DMS114 treated with DMSO at 0.1 percent for 48 hours (cell line): ENCODE data around the gene TEX28.
A peak's percentile ranks its signal among the peaks of the same experiment; 100 is the strongest.
"Not testable (repeated sequence)": the region's sequence is repeated elsewhere in the genome, so short reads cannot be mapped to it uniquely, and the experiment has no call there.

Source experiments
- DNase-seq: peaks from one replicate; lab custom pipeline; 2025; ENCODE audit not compliant: unreplicated experiment; lab: John Stamatoyannopoulos, UW

The TEX28 gene

DNA sequence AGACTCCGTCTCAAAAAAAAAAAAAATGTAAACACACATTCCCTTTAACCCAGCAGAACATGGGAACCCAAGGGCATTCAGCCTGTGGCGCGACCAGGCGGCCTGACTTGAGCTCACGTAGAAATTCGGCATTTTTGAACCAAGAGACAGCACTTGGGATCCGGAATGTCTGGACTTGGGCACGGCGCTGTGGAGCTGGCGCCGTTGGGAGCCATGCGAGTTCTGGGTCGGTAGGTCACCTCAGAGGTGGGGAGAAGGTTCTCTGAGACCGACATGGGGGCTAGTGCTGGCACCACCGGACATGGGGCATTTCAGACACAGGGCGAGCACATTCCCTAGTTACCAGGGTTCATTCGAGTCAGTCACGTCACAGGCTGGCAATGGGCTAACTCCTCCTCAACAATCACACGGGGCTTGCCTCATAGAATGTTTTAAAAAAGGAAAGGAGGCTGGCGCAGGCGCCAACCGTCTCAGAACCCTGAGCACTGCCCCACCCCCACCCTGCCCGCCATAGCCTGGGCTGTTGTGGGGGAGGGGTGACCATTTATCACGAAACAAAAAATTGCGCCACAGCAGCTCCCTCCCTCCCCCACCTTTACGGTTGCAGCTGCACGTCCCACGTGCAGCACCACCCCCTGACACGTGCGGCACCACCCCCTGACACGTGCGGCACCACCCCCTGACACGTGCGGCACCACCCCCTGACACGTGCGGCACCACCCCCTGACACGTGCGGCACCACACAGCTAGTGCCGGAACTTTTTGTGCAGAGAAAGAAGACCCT is at the start of gene TEX28:
TSS of gene TEX28 (minus strand) at position 334 of the 784 bp plus-strand sequence. CDS start 3,007 bp downstream, outside the sequence.
- DNase-seq: no peak

GRCh38 chrX:154343620-154344019 is 48.7 kb upstream of the TEX28 start:
- not testable (repeated sequence) for DNase-seq

DNA sequence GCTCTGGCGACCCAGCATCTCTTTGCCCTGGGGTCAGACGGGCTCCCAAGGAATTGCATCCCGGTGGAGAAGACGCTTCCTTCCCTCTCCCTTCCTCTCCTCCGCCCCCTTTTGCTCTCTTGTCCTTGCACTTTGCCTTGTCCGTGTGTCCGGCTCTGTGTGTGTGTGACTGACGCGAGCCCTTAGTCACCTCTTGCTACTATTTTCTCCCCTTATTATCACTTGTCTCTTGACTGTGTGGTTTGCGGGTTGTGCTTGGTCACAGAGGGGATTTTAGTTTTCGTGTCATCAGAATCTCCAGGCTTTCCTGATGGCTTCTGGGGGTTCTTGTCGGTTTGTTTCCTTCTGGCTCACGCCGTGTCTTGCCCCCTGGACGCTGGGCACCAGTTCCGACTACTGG is 48.1 kb upstream of the TEX28 start:
- DNase-seq: not testable (repeated sequence)

GRCh38 chrX:154341399-154342298 is 46.7 kb upstream of the TEX28 start:
- DNase-seq: not testable (repeated sequence)

GRCh38 chrX:154334496-154334895 is 39.6 kb upstream of the TEX28 start:
- no peak for DNase-seq

- no peak for DNase-seq
Measured at GRCh38 chrX:154333837-154334271, 38.9 kb upstream of the TEX28 start.

DNA sequence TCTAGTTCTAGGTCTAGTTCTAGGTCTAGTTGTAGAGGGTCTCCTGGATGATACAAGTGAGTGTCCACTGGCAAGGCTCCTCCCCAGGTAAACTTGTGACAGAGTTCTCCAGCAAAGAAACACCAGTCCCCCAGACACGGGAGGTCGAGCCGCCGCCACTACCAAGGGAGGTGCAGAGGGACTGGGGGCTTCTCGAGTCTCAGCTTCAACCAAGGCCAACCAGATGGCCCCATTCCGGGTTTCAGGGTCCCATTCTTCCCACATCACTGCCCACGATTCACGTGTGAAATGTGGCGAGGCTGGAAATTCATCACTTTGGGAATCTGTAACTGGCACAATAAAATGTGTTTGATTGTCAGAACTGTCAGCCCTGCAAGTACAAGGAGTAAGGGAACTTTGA is 38.2 kb upstream of the TEX28 start:
- no peak for DNase-seq

GRCh38 chrX:154332561-154332960 is 37.6 kb upstream of the TEX28 start:
- no peak for DNase-seq

DNA sequence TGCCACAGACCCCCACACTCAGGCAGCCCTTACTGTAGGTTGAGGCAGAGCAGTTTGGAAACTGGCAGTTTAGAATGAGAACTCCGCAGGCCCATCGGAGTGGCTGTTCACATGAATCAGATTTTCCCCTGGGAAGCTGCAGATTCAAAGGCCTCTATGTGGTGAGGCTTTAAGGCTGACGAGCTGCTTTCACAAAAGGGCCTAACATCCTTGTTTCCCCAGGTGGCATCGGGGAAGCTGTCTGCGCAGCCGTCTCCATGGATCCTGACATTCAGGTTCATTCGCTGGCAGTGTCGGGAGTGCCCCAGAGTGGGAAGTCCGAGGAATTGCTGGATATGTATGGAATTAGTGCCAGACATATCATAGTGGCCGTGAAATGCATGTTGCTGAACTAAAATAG is 34.4 kb upstream of the TEX28 start:
- DNase-seq: no peak

DNA sequence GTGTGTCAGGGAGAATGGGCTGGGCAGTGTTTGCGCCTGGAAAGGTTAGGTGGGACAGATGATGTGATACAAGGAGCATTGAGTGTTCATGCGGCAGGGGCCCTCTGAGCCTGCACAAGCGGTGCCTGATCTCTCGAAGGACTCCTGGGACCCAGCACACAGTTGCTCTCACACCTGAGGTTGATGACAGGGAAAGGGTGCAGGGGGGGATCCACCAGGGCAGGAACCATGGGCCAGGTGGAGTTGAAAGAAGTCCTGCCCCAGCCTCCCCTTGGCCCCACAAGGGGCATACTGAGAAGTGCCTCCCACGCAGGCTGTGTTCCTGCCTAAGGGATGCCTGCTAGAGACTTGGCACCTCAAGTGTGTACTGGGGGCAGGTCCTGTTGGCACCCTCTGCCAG is 33.7 kb upstream of the TEX28 start:
- no peak for DNase-seq

GRCh38 chrX:154327038-154327820 is 32.3 kb upstream of the TEX28 start:
- no peak for DNase-seq

- DNase-seq: no peak
Measured at GRCh38 chrX:154325541-154325940, 30.6 kb upstream of the TEX28 start.

DNA sequence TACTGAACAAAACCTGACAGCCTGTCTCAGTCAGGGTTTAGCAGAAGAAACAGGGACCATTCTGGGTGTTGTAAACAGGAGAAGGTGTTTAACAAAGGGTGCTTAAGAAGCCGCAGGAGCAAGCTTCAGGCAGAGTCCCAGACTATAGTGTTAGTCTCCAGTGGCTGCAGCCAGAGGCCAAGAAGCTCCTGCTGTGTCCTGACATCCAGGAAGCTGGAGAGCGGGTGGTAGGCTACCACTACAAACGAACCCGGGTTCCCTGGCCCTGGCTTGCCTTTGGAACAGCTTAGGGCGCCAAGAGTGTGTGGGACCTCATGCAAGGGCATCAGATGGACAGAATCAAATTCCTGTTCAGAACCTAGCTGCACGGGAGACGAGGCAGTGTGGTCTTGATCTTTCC is 28.6 kb upstream of the TEX28 start:
- DNase-seq: no peak

DNA sequence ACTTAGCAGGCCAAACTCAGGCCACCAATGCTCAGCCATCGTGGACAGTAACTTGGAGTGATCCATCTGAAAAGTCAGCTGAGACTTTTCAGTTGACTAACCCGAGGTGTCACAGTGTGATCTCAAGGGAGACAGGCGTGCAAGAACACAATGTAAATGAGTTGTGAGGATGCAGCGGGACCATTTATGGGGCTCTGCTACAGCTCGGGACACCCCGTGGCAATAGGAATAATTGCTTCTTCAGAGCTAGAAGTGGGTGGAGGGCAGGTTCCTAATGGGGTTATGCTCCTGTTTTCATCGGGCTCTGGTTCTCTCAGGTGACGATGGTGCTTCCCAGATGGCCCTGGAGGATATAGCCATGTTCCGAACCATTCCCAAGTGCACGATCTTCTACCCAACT is 28.0 kb upstream of the TEX28 start:
- DNase-seq: no peak

DNA sequence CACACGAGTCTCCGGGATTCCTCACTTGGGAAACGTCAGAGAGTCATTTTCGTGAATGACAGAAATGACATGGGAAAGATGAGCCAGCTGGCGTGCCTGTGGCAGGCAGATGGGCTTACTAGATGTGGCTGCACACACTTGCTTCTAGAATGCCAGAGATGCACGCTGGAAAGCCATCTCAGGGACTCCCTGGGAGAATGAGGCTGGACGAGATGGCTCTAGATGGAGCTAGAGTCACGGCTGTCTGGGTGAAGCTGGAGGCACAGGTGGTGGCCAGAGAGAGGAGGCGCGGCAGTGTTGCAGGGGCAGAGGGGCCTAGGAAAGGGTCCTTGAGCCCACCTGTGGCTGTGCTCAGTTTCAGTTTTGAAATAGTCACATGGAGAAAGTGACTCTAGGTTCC is 26.7 kb upstream of the TEX28 start:
- DNase-seq: no peak

DNA sequence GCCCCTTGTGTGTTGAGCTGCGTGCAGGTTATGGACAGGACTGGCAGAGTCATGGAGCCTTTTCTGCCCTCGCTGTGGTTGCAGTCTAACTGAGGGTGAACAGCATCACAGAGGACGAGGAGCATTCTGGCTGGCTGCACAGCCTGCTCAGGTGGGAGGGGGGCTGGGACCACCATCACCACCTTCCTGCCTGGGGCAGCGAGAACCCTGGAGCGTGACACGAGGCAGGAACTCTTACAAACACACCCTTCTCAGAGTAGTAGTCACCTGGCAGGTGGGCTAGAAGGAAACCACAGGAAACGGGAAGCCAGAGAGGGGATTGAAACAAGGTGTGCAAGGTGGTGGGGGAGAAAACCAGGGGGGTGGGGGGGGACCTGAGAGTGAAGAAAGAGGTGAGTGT is 26.2 kb upstream of the TEX28 start:
- DNase-seq: no peak

DNA sequence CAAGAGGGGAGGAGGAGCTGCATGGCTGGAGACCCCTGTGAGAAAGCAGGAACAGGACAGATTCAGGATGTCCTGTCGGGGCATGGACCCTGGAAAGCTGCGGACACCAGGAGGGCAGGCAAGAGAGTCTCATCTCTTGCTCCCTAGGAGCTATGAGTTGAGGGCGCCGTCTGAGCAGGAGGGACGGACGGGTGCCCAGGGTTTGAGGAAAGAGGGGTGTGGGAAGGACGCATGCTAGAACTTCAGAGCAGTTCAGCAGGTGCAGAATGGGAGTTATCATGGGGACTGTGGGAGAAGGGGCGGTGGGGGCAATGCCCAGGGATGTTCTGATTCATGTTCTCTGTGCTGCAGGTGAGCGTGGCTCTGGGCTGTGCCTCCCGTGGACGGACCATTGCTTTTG is 25.5 kb upstream of the TEX28 start:
- no peak for DNase-seq

- peak; percentile 0 for DNase-seq
Measured at GRCh38 chrX:154317391-154317995, 22.6 kb upstream of the TEX28 start.

- DNase-seq: no peak
Measured at GRCh38 chrX:154315416-154315815, 20.5 kb upstream of the TEX28 start.

GRCh38 chrX:154313147-154313546 is 18.2 kb upstream of the TEX28 start:
- DNase-seq: no peak

DNA sequence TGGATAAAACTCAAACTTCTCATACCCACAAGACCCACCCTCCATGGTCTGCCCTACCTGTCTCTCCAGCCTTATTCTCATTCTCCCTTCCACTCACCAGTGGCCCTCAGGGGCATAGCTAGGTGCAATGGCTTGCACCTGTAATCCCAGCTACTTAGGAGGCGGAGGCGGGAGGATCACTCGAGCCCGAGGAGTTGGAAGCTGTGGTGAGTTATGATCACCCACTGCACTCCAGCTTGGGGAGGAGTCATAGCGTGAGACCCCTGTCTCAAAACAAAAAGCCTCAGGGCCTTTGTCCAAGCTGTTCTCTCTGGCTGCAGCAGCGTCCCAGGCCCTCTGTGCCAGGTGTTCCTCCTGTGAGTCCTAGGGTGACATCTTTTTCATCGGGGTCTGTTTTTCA is 17.2 kb upstream of the TEX28 start:
- DNase-seq: no peak
